IMR-90 (cell line): ENCODE data around the gene ZCCHC24. TPM values are rescaled to one million over a fixed set of nuclear protein-coding genes. Genes with fewer than 3 reads are reported as not detected.

Experiments used
- ATAC-seq: fragments of 200-7000 bp; cut with Tn5 transposase; 2 replicates; pipeline ENCODE4 v1.9.1; 2020; ENCODE audit warnings: low read depth, mild to moderate bottlenecking, moderate library complexity
- BruUV-seq: library from RNA; stranded (reverse); fragments of 400-500 nt; replicated peaks from 2 replicates; lab custom pipeline; 2021; lab: Mats Ljungman, UMichigan
- CTCF ChIA-PET: fragments of 300-600 bp; formaldehyde crosslinking; extraction: SDS; loops from one replicate; lab custom pipeline; 2021; ENCODE audit warnings: antibody characterized with exemption; lab: Yijun Ruan, JAX
- POLR2A ChIA-PET: fragments of 300-600 bp; sonication (Branson Sonifier 250); formaldehyde crosslinking; loops from one replicate; lab custom pipeline; 2022; ENCODE audit warnings: antibody characterized with exemption; ENCODE audit not compliant: unreplicated experiment; lab: Charles Lee
- DNase-seq: peaks from one replicate; pipeline ENCODE4 v3.0.0; 2013
- H2AFZ ChIP-seq: replicated peaks from 2 replicates; pipeline ENCODE3; 2013; ENCODE audit warnings: low read length, mild to moderate bottlenecking; ENCODE audit not compliant: poor library complexity
- H2AK5ac ChIP-seq: 2 replicates; pipeline ENCODE4 v1.6.1; 2013; ENCODE audit warnings: low read depth, low read length, inconsistent platforms
- H2AK9ac ChIP-seq: replicated peaks from 2 replicates; pipeline ENCODE3; 2013; ENCODE audit warnings: mild to moderate bottlenecking, low read depth, low read length, moderate library complexity; ENCODE audit not compliant: poor library complexity
- H2BK120ac ChIP-seq: 2 replicates; pipeline ENCODE4 v1.6.1; 2013; ENCODE audit warnings: low read depth, low read length, inconsistent platforms
- H2BK15ac ChIP-seq: 3 replicates; pipeline ENCODE4 v1.6.1; 2013; ENCODE audit warnings: low read depth, low read length, inconsistent platforms
- H2BK20ac ChIP-seq: 2 replicates; pipeline ENCODE4 v1.6.1; 2013; ENCODE audit warnings: low read depth, mild to moderate bottlenecking, inconsistent platforms, low read length, moderate library complexity
- H2BK5ac ChIP-seq: 2 replicates; pipeline ENCODE4 v1.6.1; 2013; ENCODE audit warnings: mild to moderate bottlenecking, low read depth, low read length, inconsistent platforms; ENCODE audit not compliant: poor library complexity, severe bottlenecking
- H3K14ac ChIP-seq: replicated peaks from 2 replicates; pipeline ENCODE4 v1.6.1; 2013; ENCODE audit warnings: low read depth, low read length, inconsistent platforms
- H3K18ac ChIP-seq: 2 replicates; pipeline ENCODE4 v1.6.1; 2013; ENCODE audit warnings: low read depth, low read length, control low read depth
- H3K23ac ChIP-seq: 2 replicates; pipeline ENCODE4 v1.6.1; 2013; ENCODE audit warnings: low read depth, low read length, inconsistent platforms
- H3K27ac ChIP-seq: 2 replicates; pipeline ENCODE4 v1.5.1; 2013; ENCODE audit warnings: mild to moderate bottlenecking, control low read depth, low read length; ENCODE audit not compliant: insufficient read depth
- H3K27me3 ChIP-seq: 2 replicates; pipeline ENCODE4 v1.6.1; 2013; ENCODE audit warnings: low read length; ENCODE audit not compliant: control insufficient read depth, insufficient read depth
- H3K36me3 ChIP-seq: 2 replicates; pipeline ENCODE4 v1.6.1; 2013; ENCODE audit warnings: low read length, mixed read lengths; ENCODE audit not compliant: control insufficient read depth, insufficient read depth
- H3K4ac ChIP-seq: 2 replicates; pipeline ENCODE4 v1.6.1; 2013; ENCODE audit warnings: low read depth, low read length, inconsistent platforms
- H3K4me1 ChIP-seq: 2 replicates; pipeline ENCODE4 v1.6.1; 2013; ENCODE audit warnings: low read length, mixed read lengths; ENCODE audit not compliant: control insufficient read depth, insufficient read depth
- H3K4me2 ChIP-seq: 2 replicates; pipeline ENCODE4 v1.6.1; 2013; ENCODE audit warnings: low read depth, mild to moderate bottlenecking, control low read depth, low read length, moderate library complexity
- H3K4me3 ChIP-seq: 2 replicates; pipeline ENCODE4 v1.5.1; 2013; ENCODE audit warnings: low read depth, mild to moderate bottlenecking, control low read depth, low read length, moderate library complexity; ENCODE audit not compliant: insufficient read depth
- H3K56ac ChIP-seq: 2 replicates; pipeline ENCODE4 v1.6.1; 2013; ENCODE audit warnings: low read length, inconsistent platforms; ENCODE audit not compliant: insufficient read depth; ENCODE audit errors: extremely low read depth
- H3K79me1 ChIP-seq, 2 experiments: 2 replicates each; pipeline ENCODE4 v1.6.1; 2013; ENCODE audit warnings: low read length in 2 of 2, inconsistent platforms in 1 of 2, low read depth in 1 of 2
- H3K9ac ChIP-seq: 2 replicates; pipeline ENCODE4 v1.6.1; 2013; ENCODE audit warnings: low read depth, low read length, control low read depth
- H3K9me1 ChIP-seq: 2 replicates; pipeline ENCODE4 v1.6.1; 2013; ENCODE audit warnings: low read length, inconsistent platforms; ENCODE audit not compliant: insufficient read depth
- H3K9me3 ChIP-seq: 2 replicates; pipeline ENCODE4 v1.6.1; 2013; ENCODE audit warnings: low read length; ENCODE audit not compliant: control insufficient read depth, insufficient read depth
- H4K20me1 ChIP-seq: 2 replicates; pipeline ENCODE4 v1.6.1; 2013; ENCODE audit warnings: low read length, inconsistent platforms; ENCODE audit not compliant: insufficient read depth
- H4K5ac ChIP-seq: 2 replicates; pipeline ENCODE4 v1.6.1; 2013; ENCODE audit warnings: mild to moderate bottlenecking, low read depth, low read length, control low read depth
- H4K8ac ChIP-seq, 2 experiments: 2 replicates each; pipeline ENCODE4 v1.6.1; 2013; ENCODE audit warnings: low read depth in 2 of 2, low read length in 2 of 2, control low read depth in 1 of 2, inconsistent platforms in 1 of 2
- H4K91ac ChIP-seq: 2 replicates; pipeline ENCODE4 v1.6.1; 2013; ENCODE audit warnings: low read depth, low read length, inconsistent platforms; ENCODE audit not compliant: insufficient read depth
- CEBPB ChIP-seq: IDR thresholded peaks from 2 replicates; pipeline ENCODE4 v1.6.1; 2012; ENCODE audit warnings: low read depth, low read length, improper control_type of control experiment
- MXI1 ChIP-seq: IDR thresholded peaks from 2 replicates; pipeline ENCODE4 v1.6.1; 2012; ENCODE audit warnings: low read depth, mild to moderate bottlenecking, low read length, moderate library complexity, borderline replicate concordance
- POLR2A ChIP-seq: IDR thresholded peaks from 2 replicates; pipeline ENCODE4 v1.6.1; 2012; ENCODE audit warnings: mild to moderate bottlenecking, low read depth, low read length
- RFX5 ChIP-seq: IDR thresholded peaks from 2 replicates; pipeline ENCODE4 v1.8.0; 2012; ENCODE audit warnings: low read depth, mild to moderate bottlenecking, low read length, moderate library complexity
- USF2 ChIP-seq: fragments of 150-350 bp; IDR thresholded peaks from 2 replicates; pipeline ENCODE4 v1.6.1; 2017; ENCODE audit warnings: mild to moderate bottlenecking, antibody characterized with exemption, low read length, low read depth
- WGBS, 2 experiments: methylation state at CpG; one replicate each; pipeline versions ENCODE4 v1.1.5 to v1.1.7; 2013; ENCODE audit warnings: missing lambda C conversion rate in 2 of 2; ENCODE audit not compliant: insufficient read length in 1 of 2; ENCODE audit errors: extremely low coverage in 2 of 2; 5-methylcytosine and 5-hydroxymethylcytosine counted together
- dilution Hi-C: fragments of 300-500 bp; cut with HindIII; formaldehyde crosslinking; loops from one replicate; pipeline ENCODE4 v1.14.3; 2018; ENCODE audit warnings: low sequenced_read_pairs; ENCODE audit not compliant: unreplicated experiment
- in situ Hi-C: fragments of 300-500 bp; cut with MboI; formaldehyde crosslinking; loops from 3 replicates; pipeline ENCODE4 v1.14.3; 2019; ENCODE audit warnings: low sequenced_read_pairs, inconsistent platforms, mixed read lengths
- intact Hi-C: fragments of 100-400 bp; cut with micrococcal nuclease; formaldehyde crosslinking; loops from 2 replicates; pipeline ENCODE4 v1.10.0; 2022
- polyA plus RNA-seq, 3 experiments: library from polyadenylated mRNA; depleted of rRNA; stranded (reverse); fragments of >200 nt; gene quantifications; 2 replicates each; pipeline ENCODE4 v1.2.3, GENCODE V29; 2012; ENCODE audit warnings: low replicate concordance in 1 of 3
- total RNA-seq: library from RNA; depleted of rRNA; stranded (reverse); fragments of >200 nt; gene quantifications from 2 replicates; pipeline ENCODE4 v1.2.3, GENCODE V29; 2012
- TF ChIP-seq, protein P1 (sequence below): fragments of 150-350 bp; IDR thresholded peaks from 2 replicates; pipeline ENCODE4 v1.6.1; 2016; ENCODE audit warnings: low read depth, mild to moderate bottlenecking, low read length, moderate library complexity, borderline replicate concordance

ZCCHC24 gene
- total and polyA plus RNA-seq, 2 of the 4 experiments (the other 2 are of a cell fraction): 15.1 to 25.9 TPM

DNA sequence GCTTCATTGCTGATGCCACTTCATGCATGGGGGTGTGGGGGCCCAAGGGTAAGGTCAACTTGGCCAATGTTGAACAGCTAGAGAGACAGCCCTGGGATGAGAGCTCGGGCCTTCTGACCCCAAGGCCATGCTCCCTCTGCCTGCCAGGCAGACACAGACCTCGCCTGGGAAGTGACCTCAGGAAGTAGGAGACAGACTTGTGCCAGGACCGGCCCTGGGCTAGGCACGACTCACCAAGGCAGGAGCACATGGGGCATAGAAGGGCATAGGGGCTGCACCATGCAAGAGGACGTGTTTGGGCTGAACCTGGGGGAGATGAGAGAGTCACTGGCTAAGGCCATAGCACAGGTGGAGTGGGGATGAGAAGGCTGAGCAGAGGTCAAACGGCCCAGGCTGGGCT is 27.1 kb downstream of the ZCCHC24 start:
- Histone ChIP-seq H2AK5ac (no peak overlapping the region), H3K4me3 (no peak overlapping the region), H2BK120ac (no peak overlapping the region), H4K91ac (no peak overlapping the region), H3K79me1 (peaks cover 59 to 96% of the 10 kb centered on the region in 2 experiments), H3K4me1 (peaks cover 38% of the 10 kb centered on the region), H4K8ac (no peak overlapping the region), H3K23ac (no peak overlapping the region), H3K18ac (no peak overlapping the region), H3K9ac (no peak overlapping the region), H3K56ac (no peak overlapping the region), H3K4ac (no peak overlapping the region), H2BK5ac (no peak overlapping the region), H3K4me2 (no peak overlapping the region), H3K9me3 (no peaks in the 10 kb centered on the region), H3K36me3 (peaks cover 63% of the 10 kb centered on the region), H4K5ac (no peak overlapping the region), H2BK15ac (no peak overlapping the region), H3K27ac (no peak overlapping the region), H2AK9ac (no peak overlapping the region), H2BK20ac (no peak overlapping the region), H2AFZ (no peak overlapping the region), H3K9me1 (peaks cover 35% of the 10 kb centered on the region), H3K27me3 (no peaks in the 10 kb centered on the region), H4K20me1 (peaks cover 35% of the 10 kb centered on the region), H3K14ac (no peak overlapping the region)
- no TSS peak for BruUV-seq
- no peak for ATAC-seq
- in situ Hi-C loops: no loop called here
- no peak for DNase-seq
- intact Hi-C loops: no loop called here
- dilution Hi-C loops: no loop called here
- TF ChIP-seq CEBPB (no peak), POLR2A (no peak), MXI1 (no peak), RFX5 (no peak), USF2 (no peak)
- TF ChIP-seq, protein P1, sequence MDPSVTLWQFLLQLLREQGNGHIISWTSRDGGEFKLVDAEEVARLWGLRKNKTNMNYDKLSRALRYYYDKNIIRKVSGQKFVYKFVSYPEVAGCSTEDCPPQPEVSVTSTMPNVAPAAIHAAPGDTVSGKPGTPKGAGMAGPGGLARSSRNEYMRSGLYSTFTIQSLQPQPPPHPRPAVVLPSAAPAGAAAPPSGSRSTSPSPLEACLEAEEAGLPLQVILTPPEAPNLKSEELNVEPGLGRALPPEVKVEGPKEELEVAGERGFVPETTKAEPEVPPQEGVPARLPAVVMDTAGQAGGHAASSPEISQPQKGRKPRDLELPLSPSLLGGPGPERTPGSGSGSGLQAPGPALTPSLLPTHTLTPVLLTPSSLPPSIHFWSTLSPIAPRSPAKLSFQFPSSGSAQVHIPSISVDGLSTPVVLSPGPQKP: no peak
- ChIA-PET CTCF (interaction anchor here (0.6 kb wide), 1 partner anchor 715 kb away, joined by 5 read pairs; no protein-coding TSS in a partner anchor), POLR2A (no interaction called here)
- whole genome bisulfite sequencing, 2 experiments: 100% methylated on average over 2 of the region's 6 CpGs; no CpG with 5 or more reads in 1 of the 2 experiments
